Activated CD8-positive, alpha-beta T cell treated with anti-CD3 and anti-CD28 coated beads for 36 hours (primary cell): ENCODE data around the gene BDKRB2. TPM values are rescaled to one million over a fixed set of nuclear protein-coding genes. Genes with fewer than 3 reads are reported as not detected.

Experiments
- ATAC-seq: fragments of 200-7000 bp; cut with Tn5 transposase; one replicate; pipeline ENCODE4 v1.10.0; 2021; ENCODE audit warnings: mild to moderate bottlenecking, moderate library complexity
- CTCF ChIA-PET: fragments of 350-600 bp; sonication (Branson Sonifier 250); formaldehyde crosslinking; loops from one replicate; lab custom pipeline; 2021; ENCODE audit warnings: antibody characterized with exemption; lab: Charles Lee
- POLR2A ChIA-PET: fragments of 350-600 bp; sonication (Branson Sonifier 250); formaldehyde crosslinking; loops from one replicate; lab custom pipeline; 2021; ENCODE audit warnings: antibody characterized with exemption; lab: Charles Lee
- DNase-seq: peaks from one replicate; pipeline ENCODE4 v3.0.0-alpha.2; 2020
- H3K27ac Mint-ChIP-seq: one replicate; pipeline ENCODE4 v1.8.0; 2021; ENCODE audit warnings: mild to moderate bottlenecking, mixed read lengths
- H3K27me3 Mint-ChIP-seq: one replicate; pipeline ENCODE4 v1.8.0; 2021; ENCODE audit warnings: mixed read lengths
- H3K36me3 Mint-ChIP-seq: one replicate; pipeline ENCODE4 v1.8.0; 2021; ENCODE audit warnings: low read depth, mixed read lengths
- H3K4me1 Mint-ChIP-seq: one replicate; pipeline ENCODE4 v1.8.0; 2021; ENCODE audit warnings: low read depth, mixed read lengths
- H3K4me3 Mint-ChIP-seq: one replicate; pipeline ENCODE4 v1.8.0; 2021; ENCODE audit warnings: mild to moderate bottlenecking, moderate library complexity, mixed read lengths
- H3K9me3 Mint-ChIP-seq: one replicate; pipeline ENCODE4 v1.8.0; 2021; ENCODE audit warnings: mixed read lengths
- CTCF ChIP-seq: fragments of 200-600 bp; IDR thresholded peaks from one replicate; pipeline ENCODE4 v1.8.0; 2022; ENCODE audit warnings: antibody characterized with exemption, mild to moderate bottlenecking
- intact Hi-C: fragments of 100-400 bp; cut with micrococcal nuclease; formaldehyde crosslinking; loops from one replicate; pipeline ENCODE4 v1.10.0; 2022
- total RNA-seq, 2 experiments: library from RNA; stranded (reverse); gene quantifications; one replicate each; pipeline ENCODE4 v1.2.3, GENCODE V29; 2021

Gene BDKRB2
- total RNA-seq, 2 experiments from 2014 or later: not detected

GRCh38 chr14:96255501-96256366 lies 51.1 kb downstream of the BDKRB2 start, which contains the start of gene BDKRB1:
Gene BDKRB1, plus strand, starts transcription at chr14:96256210. Its CDS starts 7,473 bp downstream, at chr14:96263683.
- CTCF ChIA-PET: no interaction called here
- Mint-ChIP-seq H3K9me3 (no peaks in the 10 kb centered on the region), H3K27ac (no peak within 1 kb of the TSS), H3K4me1 (no peaks in the 10 kb centered on the region), H3K27me3 (peaks cover 19% of the 10 kb centered on the region), H3K36me3 (no peaks in the 10 kb centered on the region), H3K4me3 (no peak within 1 kb of the TSS)
- no peak for ATAC-seq
- POLR2A ChIA-PET: no interaction called here
- intact Hi-C loops: no loop called here
- no peak for DNase-seq
- TF ChIP-seq CTCF: no peak

- ChIA-PET CTCF (no interaction called here), POLR2A (no interaction called here)
- intact Hi-C loops: no loop called here
- no peak for TF ChIP-seq CTCF
- Mint-ChIP-seq H3K36me3 (no peaks in the 10 kb centered on the region), H3K4me1 (no peaks in the 10 kb centered on the region), H3K4me3 (no peak overlapping the region), H3K9me3 (no peaks in the 10 kb centered on the region), H3K27ac (no peak overlapping the region), H3K27me3 (peaks cover 22% of the 10 kb centered on the region)
- DNase-seq (no peak), ATAC-seq (no peak)
These were observed 51.8 kb downstream of the BDKRB2 start for GRCh38 chr14:96256407-96256806.

DNA sequence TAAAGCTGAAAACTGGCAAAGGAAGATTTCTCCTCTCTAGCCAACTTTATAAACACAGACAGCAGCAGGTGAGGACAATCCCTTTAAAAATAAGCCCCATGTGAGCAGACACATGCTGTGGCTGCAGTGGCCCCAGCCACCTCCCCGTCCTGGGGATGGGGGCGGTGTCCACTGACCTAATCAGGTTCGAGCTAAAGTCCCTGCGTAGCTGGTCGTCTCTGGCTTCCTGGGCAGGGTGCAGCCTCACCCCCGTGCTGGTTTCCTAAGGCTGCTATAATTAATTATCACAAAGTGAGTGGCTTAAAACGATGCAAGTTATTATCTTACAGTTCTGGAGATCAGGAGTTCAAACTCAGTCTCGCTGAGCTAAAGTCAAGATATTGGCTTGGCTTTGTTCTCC lies 52.4 kb downstream of the BDKRB2 start:
- Mint-ChIP-seq H3K36me3 (no peaks in the 10 kb centered on the region), H3K9me3 (no peaks in the 10 kb centered on the region), H3K4me3 (no peak overlapping the region), H3K27me3 (peaks cover 22% of the 10 kb centered on the region), H3K4me1 (no peaks in the 10 kb centered on the region), H3K27ac (no peak overlapping the region)
- DNase-seq (no peak), ATAC-seq (no peak)
- TF ChIP-seq CTCF: no peak
- ChIA-PET POLR2A (no interaction called here), CTCF (no interaction called here)
- intact Hi-C loops: no loop called here

DNA sequence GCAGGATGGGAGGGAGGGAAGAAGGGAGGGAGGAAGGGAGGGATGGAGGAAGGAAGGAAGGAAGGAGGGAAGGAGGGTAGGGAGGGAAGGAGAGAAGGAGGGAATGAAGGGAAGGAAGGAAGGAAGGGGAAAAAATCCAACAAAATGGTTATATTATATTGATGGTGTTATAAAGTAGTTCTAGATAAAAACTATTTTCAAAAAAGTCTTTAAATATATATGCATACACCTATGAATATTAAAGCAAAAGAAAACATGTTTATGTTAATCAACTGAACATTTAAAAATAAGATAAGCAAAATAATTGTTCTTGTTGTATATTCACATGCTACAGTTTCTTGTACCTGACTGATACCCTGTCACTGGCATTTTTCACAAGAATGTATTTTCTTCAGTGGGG lies 53.3 kb downstream of the BDKRB2 start:
- intact Hi-C loops: no loop called here
- ChIA-PET POLR2A (no interaction called here), CTCF (no interaction called here)
- Mint-ChIP-seq H3K36me3 (no peaks in the 10 kb centered on the region), H3K27ac (no peak overlapping the region), H3K4me3 (no peak overlapping the region), H3K4me1 (no peaks in the 10 kb centered on the region), H3K9me3 (no peaks in the 10 kb centered on the region), H3K27me3 (peaks cover 21% of the 10 kb centered on the region)
- ATAC-seq: no peak
- no peak for DNase-seq
- no peak for TF ChIP-seq CTCF

DNA sequence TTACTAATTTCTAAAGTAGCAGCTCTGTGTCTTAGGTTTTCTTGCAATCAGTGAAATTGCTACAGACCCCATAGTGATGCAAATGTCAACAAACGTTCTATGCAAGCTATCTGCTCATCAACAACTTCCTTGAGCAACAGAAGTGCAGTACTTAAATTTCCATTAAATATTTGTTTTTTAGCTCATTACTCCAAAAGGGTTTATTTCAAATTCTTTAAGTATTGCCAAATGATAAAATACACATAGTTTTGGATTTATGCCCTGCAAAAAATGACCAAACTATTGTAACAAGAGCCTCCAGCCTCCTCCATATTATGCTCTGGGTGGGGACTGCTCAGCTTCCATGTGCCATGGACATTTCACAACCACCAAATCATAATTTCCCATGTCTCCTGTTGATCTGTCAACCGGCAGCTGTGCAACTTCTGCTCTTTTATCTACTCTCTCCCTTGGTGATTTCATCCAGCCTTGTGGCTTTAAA lies 55.7 kb downstream of the BDKRB2 start:
- no peak overlapping the region for H3K4me3 Mint-ChIP-seq
- peaks cover 16% of the 10 kb centered on the region for H3K27me3 Mint-ChIP-seq
- no peak for TF ChIP-seq CTCF
- no peaks in the 10 kb centered on the region for H3K4me1 Mint-ChIP-seq
- CTCF ChIA-PET: interaction anchor here (1.2 to 4.2 kb wide), 3 partner anchors 14 to 160 kb away, joined by 3 to 23 read pairs (median 6); no protein-coding TSS in a partner anchor
- ATAC-seq (no peak), DNase-seq (no peak)
- POLR2A ChIA-PET: no interaction called here
- no peak overlapping the region for H3K27ac Mint-ChIP-seq
- intact Hi-C loops: no loop called here
- no peaks in the 10 kb centered on the region for H3K9me3 Mint-ChIP-seq
- H3K36me3 Mint-ChIP-seq: no peaks in the 10 kb centered on the region
